Measurements from ENCODE around the gene ZBED6. TPM values are rescaled to one million over a fixed set of nuclear protein-coding genes. Genes with fewer than 3 reads are reported as not detected.
"Not testable (repeated sequence)": the region's sequence is repeated elsewhere in the genome, so short reads cannot be mapped to it uniquely, and the experiment has no call there.

ZBED6 gene
- total and polyA plus RNA-seq, 3 experiments from 2014 or later, result 0.25 to 13.8 (median 13.5) TPM

- CTCF ChIA-PET, result no interaction called here
- no peak for DNase-seq
- peaks cover 14 to 16% (median 14%) of the 10 kb centered on the region in 3 donors for H3K4me1 Mint-ChIP-seq
- Histone ChIP-seq H3K9me3 (ENCODE audit: low read length) (no peaks in the 10 kb centered on the region), H3K4me3 (ENCODE audit: low read length) (no peak overlapping the region), H3K27ac (ENCODE audit: low read depth, low read length) (no peak overlapping the region), H3K36me3 (ENCODE audit: insufficient read depth, low read length) (no peaks in the 10 kb centered on the region), H3K27me3 (ENCODE audit: insufficient read depth, low read length, poor library complexity, severe bottlenecking) (no peaks in the 10 kb centered on the region), H3K4me1 (ENCODE audit: insufficient read depth, low read length) (peaks cover 9% of the 10 kb centered on the region)
- H3K27me3 Mint-ChIP-seq, result no peaks in the 10 kb centered on the region
- H3K36me3 Mint-ChIP-seq, result peaks cover 0 to 8% (median 0%) of the 10 kb centered on the region in 3 donors
- no peaks in the 10 kb centered on the region for H3K9me3 Mint-ChIP-seq
- no peak overlapping the region for H3K4me3 Mint-ChIP-seq
- H3K27ac Mint-ChIP-seq, result no peak overlapping the region
- POLR2A ChIA-PET, result no interaction called here
Measured at GRCh38 chr1:203791498-203791897, 3.9 kb upstream of the ZBED6 start.

GRCh38 chr1:203792486-203792885, 2.9 kb upstream of the ZBED6 start:
- H3K27ac Mint-ChIP-seq, result no peak overlapping the region
- CTCF ChIA-PET, result no interaction called here

GRCh38 chr1:203793561-203793960, 1.9 kb upstream of the ZBED6 start:
- H3K4me3 Mint-ChIP-seq; H3K9me3 ChIP-seq (ENCODE audit: low read length); CTCF ChIA-PET; H3K27ac ChIP-seq (ENCODE audit: low read depth, low read length); H3K27me3 ChIP-seq (ENCODE audit: insufficient read depth, low read length, poor library complexity, severe bottlenecking); POLR2A ChIA-PET; H3K9me3 Mint-ChIP-seq; DNase-seq; H3K36me3 ChIP-seq (ENCODE audit: insufficient read depth, low read length); H3K27me3 Mint-ChIP-seq; H3K4me3 ChIP-seq (ENCODE audit: low read length); H3K27ac Mint-ChIP-seq: not testable (repeated sequence)
- peaks cover 2 to 26% (median 13%) of the 10 kb centered on the region in 3 donors for H3K36me3 Mint-ChIP-seq
- peaks cover 30% of the 10 kb centered on the region for H3K4me1 ChIP-seq (ENCODE audit: insufficient read depth, low read length)
- peaks cover 34% of the 10 kb centered on the region in 3 donors for H3K4me1 Mint-ChIP-seq

More at GRCh38 chr1:203792486-203792885, 2.9 kb upstream of the ZBED6 start:
- Histone ChIP-seq H3K4me1 (ENCODE audit: insufficient read depth, low read length) (peaks cover 19% of the 10 kb centered on the region), H3K36me3 (ENCODE audit: insufficient read depth, low read length) (peaks cover 5% of the 10 kb centered on the region), H3K27ac (ENCODE audit: low read depth, low read length) (no peak overlapping the region), H3K9me3 (ENCODE audit: low read length) (no peaks in the 10 kb centered on the region), H3K27me3 (ENCODE audit: insufficient read depth, low read length, poor library complexity, severe bottlenecking) (no peaks in the 10 kb centered on the region), H3K4me3 (ENCODE audit: low read length) (no peak overlapping the region)
- H3K36me3 Mint-ChIP-seq, result peaks cover under 1 to 15% (median 3%) of the 10 kb centered on the region in 3 donors
- no peak overlapping the region for H3K4me3 Mint-ChIP-seq
- peaks cover 23 to 24% (median 24%) of the 10 kb centered on the region in 3 donors for H3K4me1 Mint-ChIP-seq
- H3K9me3 Mint-ChIP-seq, result no peaks in the 10 kb centered on the region
- DNase-seq, result no peak
- POLR2A ChIA-PET, result no interaction called here
- no peaks in the 10 kb centered on the region for H3K27me3 Mint-ChIP-seq

GRCh38 chr1:203794764-203795440, 521 bp upstream of the ZBED6 start:
- H3K36me3 Mint-ChIP-seq, result peaks cover 2 to 39% (median 13%) of the 10 kb centered on the region in 3 donors
- CTCF ChIA-PET, result no interaction called here

GRCh38 chr1:203796236-203796605, 798 bp downstream of the ZBED6 start:
- Mint-ChIP-seq H3K36me3 (peaks cover 2 to 44% (median 13%) of the 10 kb centered on the region in 3 donors), H3K4me1 (peaks cover 56 to 61% (median 61%) of the 10 kb centered on the region in 3 donors), H3K27ac (peak overlapping the region; percentile 90 to 99 (median 95)), H3K9me3 (no peaks in the 10 kb centered on the region), H3K4me3 (peak overlapping the region; percentile 87 to 98 (median 93)), H3K27me3 (no peaks in the 10 kb centered on the region)
- CTCF ChIA-PET, result no interaction called here
- Histone ChIP-seq H3K36me3 (ENCODE audit: insufficient read depth, low read length) (peaks cover 10% of the 10 kb centered on the region), H3K27me3 (ENCODE audit: insufficient read depth, low read length, poor library complexity, severe bottlenecking) (no peaks in the 10 kb centered on the region), H3K27ac (ENCODE audit: low read depth, low read length) (peak overlapping the region; percentile 91), H3K4me1 (ENCODE audit: insufficient read depth, low read length) (peaks cover 51% of the 10 kb centered on the region), H3K4me3 (ENCODE audit: low read length) (peak overlapping the region; percentile 85), H3K9me3 (ENCODE audit: low read length) (no peaks in the 10 kb centered on the region)
- peak in 4 of 5 donors; percentile 5 to 53 (median 6) for DNase-seq
- POLR2A ChIA-PET, result no interaction called here

More at GRCh38 chr1:203794764-203795440, 521 bp upstream of the ZBED6 start:
- Histone ChIP-seq H3K9me3 (ENCODE audit: low read length) (no peaks in the 10 kb centered on the region), H3K36me3 (ENCODE audit: insufficient read depth, low read length) (peaks cover 10% of the 10 kb centered on the region), H3K27me3 (ENCODE audit: insufficient read depth, low read length, poor library complexity, severe bottlenecking) (no peaks in the 10 kb centered on the region), H3K27ac (ENCODE audit: low read depth, low read length) (peak overlapping the region; percentile 91), H3K4me1 (ENCODE audit: insufficient read depth, low read length) (peaks cover 43% of the 10 kb centered on the region), H3K4me3 (ENCODE audit: low read length) (peak overlapping the region; percentile 85)
- POLR2A ChIA-PET, result interaction anchor here (0.7 kb wide), 2 partner anchors 53 to 79 kb away, joined by 8 to 13 read pairs; no protein-coding TSS in a partner anchor
- Mint-ChIP-seq H3K27me3 (no peaks in the 10 kb centered on the region), H3K4me3 (peak overlapping the region; percentile 87 to 99 (median 93)), H3K9me3 (no peaks in the 10 kb centered on the region), H3K27ac (peak overlapping the region; percentile 90 to 100 (median 97)), H3K4me1 (peaks cover 44 to 48% (median 48%) of the 10 kb centered on the region in 3 donors)
- no peak for DNase-seq

- Histone ChIP-seq H3K36me3 (ENCODE audit: insufficient read depth, low read length) (peaks cover 10% of the 10 kb centered on the region), H3K4me1 (ENCODE audit: insufficient read depth, low read length) (peaks cover 60% of the 10 kb centered on the region), H3K27me3 (ENCODE audit: insufficient read depth, low read length, poor library complexity, severe bottlenecking) (no peaks in the 10 kb centered on the region), H3K27ac (ENCODE audit: low read depth, low read length) (no peak overlapping the region), H3K4me3 (ENCODE audit: low read length) (peak overlapping the region; percentile 85), H3K9me3 (ENCODE audit: low read length) (no peaks in the 10 kb centered on the region)
- H3K4me1 Mint-ChIP-seq, result peaks cover 64 to 71% (median 71%) of the 10 kb centered on the region in 3 donors
- H3K27me3 Mint-ChIP-seq, result no peaks in the 10 kb centered on the region
- no peak for DNase-seq
- POLR2A ChIA-PET, result interaction anchor here (0.5 kb wide), 1 partner anchor 33 kb away, joined by 6 read pairs; no protein-coding TSS in a partner anchor
- peaks cover 2 to 44% (median 13%) of the 10 kb centered on the region in 3 donors for H3K36me3 Mint-ChIP-seq
- H3K27ac Mint-ChIP-seq, result peak overlapping the region in 6 of 8 donors; percentile 2 to 97 (median 84)
- H3K9me3 Mint-ChIP-seq, result no peaks in the 10 kb centered on the region
- CTCF ChIA-PET, result no interaction called here
- H3K4me3 Mint-ChIP-seq, result peak overlapping the region; percentile 87 to 98 (median 93)
Measured at GRCh38 chr1:203797216-203797615, 1.8 kb downstream of the ZBED6 start.

GRCh38 chr1:203797948-203798655, 2.7 kb downstream of the ZBED6 start:
- peak overlapping the region in 7 of 8 donors; percentile 23 to 97 (median 72) for H3K27ac Mint-ChIP-seq
- no peaks in the 10 kb centered on the region for H3K27me3 Mint-ChIP-seq
- H3K4me1 Mint-ChIP-seq, result peaks cover 72 to 80% (median 79%) of the 10 kb centered on the region in 3 donors
- Histone ChIP-seq H3K9me3 (ENCODE audit: low read length) (no peaks in the 10 kb centered on the region), H3K36me3 (ENCODE audit: insufficient read depth, low read length) (peaks cover 10% of the 10 kb centered on the region), H3K4me1 (ENCODE audit: insufficient read depth, low read length) (peaks cover 60% of the 10 kb centered on the region), H3K27ac (ENCODE audit: low read depth, low read length) (no peak overlapping the region), H3K4me3 (ENCODE audit: low read length) (no peak overlapping the region), H3K27me3 (ENCODE audit: insufficient read depth, low read length, poor library complexity, severe bottlenecking) (no peaks in the 10 kb centered on the region)
- ChIA-PET CTCF (no interaction called here), POLR2A (no interaction called here)
- peaks cover 4 to 51% (median 13%) of the 10 kb centered on the region in 3 donors for H3K36me3 Mint-ChIP-seq
- no peaks in the 10 kb centered on the region for H3K9me3 Mint-ChIP-seq
- DNase-seq, result no peak
- H3K4me3 Mint-ChIP-seq, result peak overlapping the region; percentile 0 to 97 (median 87)

GRCh38 chr1:203799157-203799556, 3.7 kb downstream of the ZBED6 start:
- Histone ChIP-seq H3K36me3 (ENCODE audit: insufficient read depth, low read length) (peaks cover 10% of the 10 kb centered on the region), H3K27me3 (ENCODE audit: insufficient read depth, low read length, poor library complexity, severe bottlenecking) (no peaks in the 10 kb centered on the region), H3K9me3 (ENCODE audit: low read length) (no peaks in the 10 kb centered on the region), H3K4me3 (ENCODE audit: low read length) (no peak overlapping the region), H3K27ac (ENCODE audit: low read depth, low read length) (no peak overlapping the region), H3K4me1 (ENCODE audit: insufficient read depth, low read length) (peaks cover 60% of the 10 kb centered on the region)
- Mint-ChIP-seq H3K4me1 (peaks cover 77 to 90% (median 89%) of the 10 kb centered on the region in 3 donors), H3K36me3 (peaks cover 6 to 58% (median 13%) of the 10 kb centered on the region in 3 donors), H3K27me3 (no peaks in the 10 kb centered on the region), H3K9me3 (no peaks in the 10 kb centered on the region), H3K4me3 (peak overlapping the region in 3 of 7 donors; percentile 2 to 48 (median 8)), H3K27ac (peak overlapping the region in 6 of 8 donors; percentile 9 to 64 (median 50))
- POLR2A ChIA-PET, result no interaction called here
- no peak for DNase-seq
- CTCF ChIA-PET, result no interaction called here

All from CD8-positive, alpha-beta memory T cell (primary cell).